ENCODE measurements around the gene ARHGEF40. TPM values are rescaled to one million over a fixed set of nuclear protein-coding genes. Genes with fewer than 3 reads are reported as not detected.

ARHGEF40 gene
- polyA plus RNA-seq, 1 experiment = 40.7 TPM

DNA sequence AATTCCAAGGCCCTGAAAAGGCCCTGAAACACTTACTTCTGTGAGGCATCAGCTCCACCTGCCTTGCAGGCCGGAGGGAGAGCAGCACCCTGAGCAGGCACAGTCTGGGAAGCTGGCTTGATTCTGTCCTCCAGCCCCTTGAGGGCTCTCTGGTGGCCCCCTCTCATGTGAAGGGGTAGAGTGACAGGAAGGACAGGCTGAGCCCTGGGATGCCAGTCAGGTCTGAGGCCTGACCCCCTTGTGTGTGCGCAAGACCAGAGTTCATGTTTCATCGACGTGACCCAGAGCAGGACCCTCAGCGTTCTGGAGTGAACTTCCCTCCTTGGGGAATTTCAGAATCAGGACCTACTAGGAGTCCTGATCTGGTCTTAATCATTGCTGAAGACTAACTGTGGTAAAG lies 11.2 kb upstream of the ARHGEF40 start:
- ChIA-PET CTCF (interaction anchor here (1.4 to 2.2 kb wide), 2 partner anchors 10 to 44 kb away, joined by 8 to 14 read pairs; no protein-coding TSS in a partner anchor), POLR2A (no interaction called here)
- TF ChIP-seq, protein P1, sequence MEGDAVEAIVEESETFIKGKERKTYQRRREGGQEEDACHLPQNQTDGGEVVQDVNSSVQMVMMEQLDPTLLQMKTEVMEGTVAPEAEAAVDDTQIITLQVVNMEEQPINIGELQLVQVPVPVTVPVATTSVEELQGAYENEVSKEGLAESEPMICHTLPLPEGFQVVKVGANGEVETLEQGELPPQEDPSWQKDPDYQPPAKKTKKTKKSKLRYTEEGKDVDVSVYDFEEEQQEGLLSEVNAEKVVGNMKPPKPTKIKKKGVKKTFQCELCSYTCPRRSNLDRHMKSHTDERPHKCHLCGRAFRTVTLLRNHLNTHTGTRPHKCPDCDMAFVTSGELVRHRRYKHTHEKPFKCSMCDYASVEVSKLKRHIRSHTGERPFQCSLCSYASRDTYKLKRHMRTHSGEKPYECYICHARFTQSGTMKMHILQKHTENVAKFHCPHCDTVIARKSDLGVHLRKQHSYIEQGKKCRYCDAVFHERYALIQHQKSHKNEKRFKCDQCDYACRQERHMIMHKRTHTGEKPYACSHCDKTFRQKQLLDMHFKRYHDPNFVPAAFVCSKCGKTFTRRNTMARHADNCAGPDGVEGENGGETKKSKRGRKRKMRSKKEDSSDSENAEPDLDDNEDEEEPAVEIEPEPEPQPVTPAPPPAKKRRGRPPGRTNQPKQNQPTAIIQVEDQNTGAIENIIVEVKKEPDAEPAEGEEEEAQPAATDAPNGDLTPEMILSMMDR (IDR thresholded peaks at IDR 0.05; ENCODE audit: low read depth, low read length) = no peak

DNA sequence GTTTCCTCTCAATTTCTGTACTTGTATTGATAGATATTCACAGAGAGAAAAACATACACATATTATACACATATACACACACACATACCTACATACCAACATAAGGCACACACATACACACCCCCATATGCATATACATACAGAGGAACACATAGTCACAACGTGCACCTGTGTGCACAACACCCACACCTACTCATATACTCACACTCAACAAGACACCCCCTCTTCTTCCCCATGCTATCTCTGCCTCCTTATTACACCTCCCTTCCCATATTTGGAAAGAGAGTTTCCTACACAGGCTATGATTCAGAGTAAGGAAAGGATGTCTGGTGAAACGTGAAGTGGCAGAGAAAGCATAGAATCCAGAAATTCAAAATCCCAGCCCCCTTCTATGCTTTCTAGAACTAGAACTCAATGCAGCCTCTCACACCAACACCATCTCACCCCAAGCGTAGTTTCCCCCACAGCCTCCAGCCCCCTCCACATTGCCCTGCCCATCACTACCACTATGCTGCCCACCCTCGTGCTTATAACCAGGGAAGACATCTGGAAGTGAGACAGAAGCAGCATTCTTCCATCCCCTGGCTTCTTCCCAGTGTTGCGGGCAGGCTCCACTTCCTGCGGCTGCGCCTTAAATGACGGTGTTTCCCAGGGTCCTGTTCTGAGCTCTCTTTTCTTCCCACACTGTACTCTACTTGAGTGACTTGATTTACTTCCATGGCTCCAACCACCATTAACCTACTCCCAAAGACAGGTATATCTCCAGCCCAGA lies 10.1 kb upstream of the ARHGEF40 start:
- TF ChIP-seq, protein P1 (IDR thresholded peaks at IDR 0.05; ENCODE audit: low read depth, low read length) = no peak
- no peak for DNase-seq (ENCODE audit: low read depth, low spot score)
- H3K4me3 ChIP-seq (ENCODE audit: low read depth, low read length) = no peak overlapping the region
- CTCF ChIA-PET = interaction anchor here (1.4 to 2.8 kb wide), 4 partner anchors 8 to 55 kb away, joined by 8 to 14 read pairs (median 9); no protein-coding TSS in a partner anchor
- H3K9me3 ChIP-seq (ENCODE audit: control insufficient read depth, insufficient read depth, low read length) = no peaks in the 10 kb centered on the region
- no peaks in the 10 kb centered on the region for H3K27me3 ChIP-seq (ENCODE audit: control insufficient read depth, insufficient read depth, low read length)
- no peak overlapping the region for H3K27ac ChIP-seq (ENCODE audit: low read depth, low read length)
- POLR2A ChIA-PET = no interaction called here

More for the DNA sequence above, 11.2 kb upstream of the ARHGEF40 start:
- no peaks in the 10 kb centered on the region for H3K27me3 ChIP-seq (ENCODE audit: control insufficient read depth, insufficient read depth, low read length)
- H3K9me3 ChIP-seq (ENCODE audit: control insufficient read depth, insufficient read depth, low read length) = no peaks in the 10 kb centered on the region
- no peak overlapping the region for H3K4me3 ChIP-seq (ENCODE audit: low read depth, low read length)
- no peak overlapping the region for H3K27ac ChIP-seq (ENCODE audit: low read depth, low read length)
- no peak for DNase-seq (ENCODE audit: low read depth, low spot score)

DNA sequence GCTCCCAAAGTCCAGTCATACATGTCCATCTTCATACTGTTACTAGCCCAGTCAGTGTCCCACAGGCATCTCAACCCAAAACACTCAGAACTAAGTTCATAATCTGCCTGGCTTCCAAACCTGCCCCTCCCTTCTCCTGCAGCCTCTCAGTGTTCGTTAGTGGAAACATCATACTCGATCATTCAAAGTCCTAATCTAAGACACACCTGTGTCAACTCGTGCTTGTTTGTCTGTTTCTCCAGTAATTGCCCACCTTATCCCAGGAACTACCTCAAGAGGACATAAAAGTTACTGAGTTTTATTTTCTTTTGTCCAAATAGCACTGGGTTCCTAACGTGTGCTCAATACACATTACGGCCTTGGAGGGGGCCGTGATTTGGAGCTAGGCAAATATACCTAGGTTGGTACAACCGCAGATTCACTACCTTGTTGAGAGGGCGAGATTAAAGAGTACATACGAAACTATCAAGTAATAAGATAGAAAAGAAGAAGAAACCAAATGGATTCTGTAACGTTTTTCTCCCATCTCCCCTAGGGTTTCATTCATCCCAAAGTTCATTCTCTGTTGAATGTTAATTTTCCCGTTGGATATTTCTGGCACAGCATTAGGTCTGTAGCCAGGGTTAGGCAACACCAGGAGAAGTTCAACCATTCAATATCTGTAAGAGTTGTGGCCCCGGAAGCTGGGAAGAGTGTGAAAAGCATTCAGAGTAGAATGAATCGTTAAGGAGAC lies 9.3 kb upstream of the ARHGEF40 start:
- H3K4me3 ChIP-seq (ENCODE audit: low read depth, low read length) = no peak overlapping the region
- H3K27ac ChIP-seq (ENCODE audit: low read depth, low read length) = no peak overlapping the region
- TF ChIP-seq, protein P1 (IDR thresholded peaks at IDR 0.05; ENCODE audit: low read depth, low read length) = no peak
- no peaks in the 10 kb centered on the region for H3K27me3 ChIP-seq (ENCODE audit: control insufficient read depth, insufficient read depth, low read length)
- ChIA-PET CTCF (interaction anchor here (1.6 to 3.1 kb wide), 4 partner anchors 10 to 56 kb away, joined by 6 to 38 read pairs (median 9); no protein-coding TSS in a partner anchor), POLR2A (no interaction called here)
- no peak for DNase-seq (ENCODE audit: low read depth, low spot score)
- no peaks in the 10 kb centered on the region for H3K9me3 ChIP-seq (ENCODE audit: control insufficient read depth, insufficient read depth, low read length)

DNA sequence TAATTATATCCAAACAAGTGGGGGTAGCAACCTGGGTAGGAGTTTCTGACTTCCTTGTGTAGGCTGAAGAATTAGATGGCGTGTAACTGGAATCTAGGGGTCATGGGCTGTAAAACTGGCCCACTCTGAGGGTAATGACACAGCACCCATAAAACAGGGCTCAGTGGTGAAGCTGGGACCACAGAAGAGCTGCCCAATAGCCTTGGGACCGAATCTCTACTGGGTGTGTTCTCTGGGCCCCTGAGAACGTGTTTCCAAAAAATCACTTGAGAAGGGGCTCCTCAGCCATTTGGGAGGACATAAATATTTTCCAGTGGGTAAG lies 8.8 kb upstream of the ARHGEF40 start:
- CTCF ChIA-PET = interaction anchor here (1.6 to 3.1 kb wide), 5 partner anchors 10 to 56 kb away, joined by 6 to 38 read pairs (median 9); no protein-coding TSS in a partner anchor
- no peak for DNase-seq (ENCODE audit: low read depth, low spot score)
- TF ChIP-seq, protein P1 (IDR thresholded peaks at IDR 0.05; ENCODE audit: low read depth, low read length) = no peak
- H3K9me3 ChIP-seq (ENCODE audit: control insufficient read depth, insufficient read depth, low read length) = no peaks in the 10 kb centered on the region
- H3K27ac ChIP-seq (ENCODE audit: low read depth, low read length) = no peak overlapping the region
- POLR2A ChIA-PET = no interaction called here
- H3K4me3 ChIP-seq (ENCODE audit: low read depth, low read length) = no peak overlapping the region
- no peaks in the 10 kb centered on the region for H3K27me3 ChIP-seq (ENCODE audit: control insufficient read depth, insufficient read depth, low read length)

DNA sequence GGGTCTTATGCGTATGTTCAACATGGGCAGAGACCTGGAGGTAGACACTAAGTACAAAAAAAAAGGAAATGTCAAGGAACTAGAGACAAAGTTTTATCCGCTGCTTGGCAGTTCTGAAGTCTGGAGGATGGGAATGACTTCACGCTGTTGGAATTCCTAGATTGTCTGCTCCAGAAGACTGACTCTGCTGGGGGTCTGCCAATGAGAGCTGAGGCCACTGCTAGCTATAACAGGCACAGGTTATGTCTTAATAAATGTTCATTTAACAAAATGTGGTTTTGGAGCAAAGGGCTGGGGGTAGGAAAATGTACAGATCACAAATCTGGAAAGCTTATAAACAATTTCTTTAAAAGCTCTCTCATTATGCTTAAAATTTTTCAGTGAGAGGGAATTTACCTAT lies 6.6 kb upstream of the ARHGEF40 start:
- ChIA-PET CTCF (interaction anchor here (0.7 to 3.1 kb wide), 9 partner anchors 8 to 93 kb away, joined by 3 to 38 read pairs (median 4); no protein-coding TSS in a partner anchor), POLR2A (interaction anchor here (1.6 kb wide), 1 partner anchor 8 kb away, joined by 6 read pairs; no protein-coding TSS in a partner anchor)
- H3K9me3 ChIP-seq (ENCODE audit: control insufficient read depth, insufficient read depth, low read length) = no peaks in the 10 kb centered on the region
- no peak overlapping the region for H3K4me3 ChIP-seq (ENCODE audit: low read depth, low read length)
- TF ChIP-seq, protein P1 (IDR thresholded peaks at IDR 0.05; ENCODE audit: low read depth, low read length) = no peak
- H3K27ac ChIP-seq (ENCODE audit: low read depth, low read length) = no peak overlapping the region
- DNase-seq (ENCODE audit: low read depth, low spot score) = peak; percentile 54
- H3K27me3 ChIP-seq (ENCODE audit: control insufficient read depth, insufficient read depth, low read length) = no peaks in the 10 kb centered on the region

Data from AG04450 (cell line).